GM21367 (cell line): ENCODE measurements around the gene LAMP1.
A peak's percentile ranks its signal among the peaks of the same experiment; 100 is the strongest.
"Not testable (repeated sequence)": the region's sequence is repeated elsewhere in the genome, so short reads cannot be mapped to it uniquely, and the experiment has no call there.

Experiments
- ATAC-seq: cut with Tn5 transposase; IDR thresholded peaks from one replicate; pipeline ENCODE4 v1.9.1; 2021; ENCODE audit not compliant: unreplicated experiment

Gene LAMP1

GRCh38 chr13:113295776-113296175 is 1.3 kb upstream of the LAMP1 start:
- ATAC-seq = no peak

GRCh38 chr13:113297370-113298042 is 467 bp downstream of the LAMP1 start:
- ATAC-seq = peak; percentile 22

- ATAC-seq = no peak
Measured at GRCh38 chr13:113298043-113298945, 1.3 kb downstream of the LAMP1 start.

GRCh38 chr13:113299951-113300350 is 2.9 kb downstream of the LAMP1 start:
- no peak for ATAC-seq

DNA sequence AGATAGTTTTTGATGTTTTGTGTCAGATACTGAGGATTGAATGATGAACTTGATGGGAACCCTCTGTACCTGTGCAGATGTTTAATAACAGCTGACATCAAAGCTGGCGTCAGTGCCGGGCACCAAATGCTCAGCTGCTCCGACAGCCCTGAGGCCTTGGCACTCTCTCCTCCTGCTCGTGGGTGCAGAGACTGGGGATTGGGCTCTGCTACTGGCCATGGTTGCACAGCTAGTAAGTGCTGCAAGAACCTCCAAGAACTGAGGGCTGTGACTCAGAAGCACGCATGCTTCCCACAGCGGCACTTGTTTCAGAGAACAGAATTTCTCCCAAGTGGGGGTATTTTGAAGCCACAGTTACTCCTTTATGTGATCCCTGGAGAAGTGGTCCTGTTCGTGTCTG is 5.9 kb downstream of the LAMP1 start:
- ATAC-seq = no peak

GRCh38 chr13:113304121-113304520 is 7.1 kb downstream of the LAMP1 start:
- ATAC-seq = no peak

DNA sequence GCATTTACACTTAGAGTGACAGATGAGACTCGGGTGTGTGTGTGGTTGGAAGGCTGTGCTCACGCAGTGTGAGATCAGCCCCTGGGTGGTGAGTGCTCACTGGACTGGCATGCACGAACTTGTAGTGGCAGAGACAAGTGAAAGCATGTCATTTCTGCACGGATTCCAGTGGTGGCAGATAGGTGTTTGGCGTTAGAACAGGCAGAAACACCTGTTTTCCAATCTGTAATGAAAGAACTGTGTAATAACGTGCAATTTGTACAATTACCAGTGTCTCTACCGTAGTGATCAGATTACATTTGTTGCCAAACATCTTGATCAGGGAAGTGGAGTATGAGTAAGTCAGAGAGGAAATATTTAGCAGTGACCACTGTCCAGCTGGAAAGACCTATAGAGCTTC is 8.2 kb downstream of the LAMP1 start:
- ATAC-seq = no peak

- ATAC-seq = no peak
Measured at GRCh38 chr13:113307491-113307890, 10.5 kb downstream of the LAMP1 start.

GRCh38 chr13:113309473-113309872 is 12.4 kb downstream of the LAMP1 start:
- no peak for ATAC-seq

DNA sequence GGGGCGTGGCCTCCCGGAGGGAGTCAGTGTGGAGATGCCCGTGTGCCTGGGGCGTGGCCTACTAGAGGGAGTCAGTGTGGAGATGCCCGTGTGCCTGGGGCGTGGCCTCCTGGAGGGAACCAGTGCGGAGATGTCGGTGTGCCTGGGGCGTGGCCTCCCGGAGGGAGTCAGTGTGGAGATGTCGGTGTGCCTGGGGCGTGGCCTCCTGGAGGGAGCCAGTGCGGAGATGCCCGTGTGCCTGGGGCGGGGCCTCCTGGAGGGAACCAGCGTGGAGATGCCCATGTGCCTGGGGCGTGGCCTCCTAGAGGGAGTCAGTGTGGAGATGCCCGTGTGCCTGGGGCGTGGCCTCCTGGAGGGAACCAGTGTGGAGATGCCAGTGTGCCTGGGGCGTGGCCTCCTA is 17.1 kb downstream of the LAMP1 start:
- ATAC-seq = not testable (repeated sequence)

DNA sequence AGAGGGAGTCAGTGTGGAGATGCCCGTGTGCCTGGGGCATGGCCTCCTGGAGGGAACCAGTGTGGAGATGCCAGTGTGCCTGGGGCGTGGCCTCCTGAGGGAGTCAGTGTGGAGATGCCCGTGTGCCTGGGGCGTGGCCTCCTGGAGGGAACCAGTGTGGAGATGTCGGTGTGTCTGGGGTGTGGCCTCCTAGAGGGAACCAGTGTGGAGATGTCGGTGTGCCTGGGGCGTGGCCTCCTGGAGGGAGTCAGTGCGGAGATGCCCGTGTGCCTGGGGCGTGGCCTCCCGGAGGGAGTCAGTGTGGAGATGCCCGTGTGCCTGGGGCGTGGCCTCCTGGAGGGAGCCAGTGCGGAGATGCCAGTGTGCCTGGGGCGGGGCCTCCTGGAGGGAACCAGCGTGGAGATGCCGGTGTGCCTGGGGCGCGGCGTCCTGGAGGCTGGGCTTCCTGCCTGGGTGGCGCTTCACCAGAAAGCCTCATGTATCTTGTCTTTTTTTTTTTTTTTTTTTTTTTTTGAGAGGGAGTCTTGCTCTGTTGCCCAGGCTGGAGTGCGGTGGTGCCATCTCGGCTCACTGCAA is 17.9 kb downstream of the LAMP1 start:
- not testable (repeated sequence) for ATAC-seq

- ATAC-seq = no peak
Measured at GRCh38 chr13:113315992-113316391, 19.0 kb downstream of the LAMP1 start.

DNA sequence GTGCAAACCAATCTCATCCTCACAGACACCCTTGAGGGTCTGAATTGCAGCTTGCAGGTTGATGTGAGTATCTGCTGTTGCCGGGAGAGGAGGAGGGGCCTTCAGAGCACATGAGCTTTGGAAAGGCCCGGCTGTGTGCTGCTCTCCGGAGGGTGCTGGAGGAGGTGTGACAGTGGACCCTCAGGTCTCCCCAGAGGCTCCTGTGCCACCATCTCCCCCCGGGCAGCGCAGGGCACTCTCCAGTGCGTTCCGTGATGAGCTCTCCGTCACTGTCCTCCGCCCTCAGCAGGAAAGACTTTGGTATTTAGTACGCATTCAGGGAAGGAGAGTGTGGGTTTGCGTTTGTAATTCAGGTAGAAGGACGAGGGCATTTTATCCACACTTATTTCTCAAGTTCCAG is 20.0 kb downstream of the LAMP1 start:
- ATAC-seq = no peak

- ATAC-seq = no peak
Measured at GRCh38 chr13:113318956-113319355, 21.9 kb downstream of the LAMP1 start.

DNA sequence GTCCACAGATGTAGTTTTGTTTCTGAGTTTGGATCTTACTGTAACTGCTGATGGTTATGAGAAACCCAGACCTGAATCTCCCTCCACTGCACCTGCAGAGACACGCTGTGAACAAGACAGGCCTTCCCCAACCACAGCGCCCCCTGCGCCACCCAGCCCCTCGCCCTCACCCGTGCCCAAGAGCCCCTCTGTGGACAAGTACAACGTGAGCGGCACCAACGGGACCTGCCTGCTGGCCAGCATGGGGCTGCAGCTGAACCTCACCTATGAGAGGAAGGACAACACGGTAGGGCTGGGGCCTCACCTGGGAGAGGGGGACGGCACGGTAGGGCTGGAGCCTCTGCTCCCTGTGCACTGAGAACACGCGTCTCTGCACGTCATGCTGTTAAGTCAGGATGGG is 22.3 kb downstream of the LAMP1 start:
- no peak for ATAC-seq

GRCh38 chr13:113320226-113320875 is 23.3 kb downstream of the LAMP1 start:
- no peak for ATAC-seq

- no peak for ATAC-seq
Measured at GRCh38 chr13:113321546-113321945, 24.5 kb downstream of the LAMP1 start.

GRCh38 chr13:113322043-113322461 is 25.0 kb downstream of the LAMP1 start:
- no peak for ATAC-seq

GRCh38 chr13:113322890-113323651 is 26.0 kb downstream of the LAMP1 start:
- ATAC-seq = no peak

GRCh38 chr13:113323869-113324268 is 26.8 kb downstream of the LAMP1 start:
- ATAC-seq = no peak

DNA sequence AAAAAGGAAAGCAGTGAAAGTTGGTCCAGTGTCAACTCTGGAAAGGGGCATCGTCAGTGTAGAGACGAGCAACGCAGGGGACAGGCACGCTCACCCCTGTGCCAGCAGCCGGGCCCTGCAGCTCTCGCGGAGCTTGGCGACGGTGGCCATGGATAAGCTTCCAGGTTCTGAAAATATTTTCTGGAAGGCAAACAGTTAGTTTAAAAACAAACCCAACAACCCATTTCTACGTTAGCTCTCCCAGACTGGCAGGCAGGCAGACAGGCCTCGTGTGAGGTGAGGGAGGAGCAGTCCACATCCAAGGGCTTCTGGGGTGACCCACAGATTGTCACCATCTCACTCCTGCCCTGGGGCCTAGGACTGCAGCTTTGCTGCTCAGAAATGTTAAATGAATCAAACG is 27.4 kb downstream of the LAMP1 start:
- no peak for ATAC-seq
